GM18868 (cell line): ENCODE measurements around the gene HYAL4.
"Not testable (repeated sequence)": the region's sequence is repeated elsewhere in the genome, so short reads cannot be mapped to it uniquely, and the experiment has no call there.

Source experiments
- ATAC-seq: cut with Tn5 transposase; IDR thresholded peaks from one replicate; pipeline ENCODE4 v1.9.1; 2021; ENCODE audit warnings: mild to moderate bottlenecking, moderate library complexity; ENCODE audit not compliant: unreplicated experiment

The HYAL4 gene

DNA sequence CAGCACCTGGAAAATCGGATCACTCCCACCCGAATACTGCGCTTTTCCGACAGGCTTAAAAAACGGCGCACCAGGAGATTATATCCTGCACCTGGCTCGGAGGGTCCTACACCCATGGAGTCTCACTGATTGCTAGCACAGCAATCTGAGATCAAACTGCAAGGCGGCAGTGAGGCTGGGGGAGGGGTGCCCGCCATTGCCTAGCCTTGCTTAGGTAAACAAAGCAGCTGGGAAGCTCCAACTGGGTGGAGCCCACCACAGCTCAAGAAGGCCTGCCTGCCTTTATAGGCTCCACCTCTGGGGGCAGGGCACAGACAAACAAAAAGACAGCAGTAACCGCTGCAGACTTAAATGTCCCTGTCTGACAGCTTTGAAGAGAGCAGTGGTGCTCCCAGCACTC is 49.8 kb downstream of the HYAL4 start:
- not testable (repeated sequence) for ATAC-seq

DNA sequence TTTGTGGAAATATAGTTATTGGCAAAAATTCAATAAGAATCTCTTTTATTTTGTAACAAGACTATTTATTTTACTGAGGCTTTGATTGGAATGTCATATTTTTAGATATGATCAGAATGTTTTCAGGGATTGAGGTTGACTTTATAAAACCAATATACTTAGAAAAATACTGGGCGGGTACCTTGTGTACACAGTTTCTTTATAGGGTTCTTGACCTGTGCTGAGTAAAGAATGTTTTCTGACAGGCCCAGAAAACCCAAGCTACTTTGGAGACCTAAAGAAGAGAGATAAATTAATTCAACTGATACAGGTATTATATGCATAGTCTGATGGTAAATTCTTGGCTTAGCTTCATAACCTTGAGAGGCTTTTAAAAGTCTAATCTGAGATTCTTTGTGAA is 56.1 kb downstream of the HYAL4 start:
- no peak for ATAC-seq

DNA sequence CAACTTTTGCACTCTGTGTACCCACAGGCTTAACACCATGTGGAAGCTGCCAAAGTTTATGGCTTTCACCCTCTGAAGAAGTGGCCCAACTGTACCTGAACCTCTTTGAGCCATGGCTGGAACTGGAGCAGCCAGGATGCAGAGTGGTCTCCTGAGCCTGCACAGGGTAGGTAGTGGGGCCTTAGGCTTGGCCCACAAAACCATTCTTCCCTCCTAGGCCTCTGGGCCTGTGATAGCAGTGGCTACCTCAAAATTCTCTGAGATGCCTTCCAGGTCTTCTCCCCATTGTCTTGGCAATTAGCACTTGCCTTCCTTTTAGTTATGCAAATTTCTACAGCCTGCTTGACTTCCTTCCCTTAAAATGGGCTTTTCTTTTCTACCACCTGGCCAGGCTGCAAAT is 60.7 kb downstream of the HYAL4 start:
- no peak for ATAC-seq

DNA sequence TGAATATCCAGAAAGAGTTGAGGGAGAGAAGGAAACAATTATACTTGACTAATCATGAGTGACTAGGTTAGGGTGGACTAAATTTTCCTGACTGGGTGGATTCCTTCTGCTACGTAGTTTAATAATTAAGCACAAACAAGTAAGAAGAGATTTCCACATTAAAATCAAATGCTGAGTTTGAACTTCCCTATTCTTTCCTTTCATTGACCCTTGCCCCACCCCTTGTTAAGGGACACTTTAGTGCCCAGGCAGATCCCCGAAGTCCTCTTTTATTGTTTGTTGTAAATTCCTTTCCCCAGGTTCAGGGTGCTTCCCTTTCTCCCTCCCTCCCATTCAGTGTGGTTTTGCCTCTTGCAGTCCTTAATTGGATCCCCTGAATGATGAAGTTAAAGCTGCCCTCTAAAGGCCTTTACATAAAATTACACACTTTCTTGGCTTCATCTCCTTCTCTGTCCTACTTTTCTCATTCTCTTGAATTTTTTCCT is 71.3 kb downstream of the HYAL4 start:
- ATAC-seq: no peak

DNA sequence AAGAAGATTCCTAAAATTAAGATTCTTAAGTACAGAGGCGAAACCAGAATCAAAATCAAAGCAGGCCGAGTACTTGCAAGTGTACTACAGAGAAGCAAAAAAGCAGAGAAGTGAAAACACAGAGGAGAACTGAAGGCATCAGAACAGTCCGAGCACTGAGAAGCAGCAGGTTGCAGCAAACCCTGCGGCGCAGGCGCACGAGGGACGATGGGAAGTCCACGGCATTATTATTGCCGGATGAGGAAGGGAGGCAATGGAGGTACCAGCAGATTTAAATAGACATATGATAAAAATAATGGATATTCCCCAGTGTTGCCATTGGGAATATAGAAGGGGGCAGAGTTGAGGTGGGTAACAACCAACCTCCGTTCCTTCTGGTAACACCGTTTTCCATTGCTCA is 72.9 kb downstream of the HYAL4 start:
- ATAC-seq: no peak

DNA sequence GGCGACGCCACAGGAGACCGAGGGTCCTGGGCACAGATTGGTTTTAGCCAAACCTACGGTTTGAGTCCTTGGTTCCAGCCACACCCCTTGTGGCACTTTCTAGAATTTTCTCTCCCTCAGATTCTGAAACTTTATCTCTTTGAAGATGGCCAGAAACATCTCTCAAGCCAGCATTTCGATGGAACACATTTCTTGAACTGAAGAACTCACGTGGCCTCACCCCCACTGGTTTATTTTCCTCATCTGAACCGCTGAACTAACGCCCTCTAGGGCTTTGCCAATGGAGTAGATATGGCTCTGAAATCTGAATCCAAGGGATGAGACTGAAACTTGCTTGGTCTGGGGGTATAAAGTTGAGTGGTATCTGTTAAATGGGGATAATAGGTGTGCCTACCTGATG is 73.3 kb downstream of the HYAL4 start:
- ATAC-seq: no peak

DNA sequence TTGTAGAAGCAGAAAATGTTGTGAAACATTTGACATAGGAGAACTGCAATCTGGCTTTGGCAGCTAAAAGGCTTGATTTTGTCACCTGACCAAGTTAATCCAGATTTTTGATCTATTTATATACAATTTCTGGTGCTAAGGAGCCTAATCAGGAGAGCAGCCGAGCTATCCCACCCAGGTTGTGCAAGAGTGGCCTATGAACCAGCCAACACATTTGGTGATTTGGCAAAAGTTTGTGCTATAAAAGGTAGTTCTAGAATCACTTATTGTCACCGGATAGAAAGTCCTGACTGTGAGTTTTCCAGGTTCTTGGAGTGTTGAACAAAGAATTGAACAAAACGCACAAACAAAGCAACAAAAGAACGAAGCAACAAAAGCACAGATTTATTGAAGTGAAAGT is 78.6 kb downstream of the HYAL4 start:
- ATAC-seq: no peak

DNA sequence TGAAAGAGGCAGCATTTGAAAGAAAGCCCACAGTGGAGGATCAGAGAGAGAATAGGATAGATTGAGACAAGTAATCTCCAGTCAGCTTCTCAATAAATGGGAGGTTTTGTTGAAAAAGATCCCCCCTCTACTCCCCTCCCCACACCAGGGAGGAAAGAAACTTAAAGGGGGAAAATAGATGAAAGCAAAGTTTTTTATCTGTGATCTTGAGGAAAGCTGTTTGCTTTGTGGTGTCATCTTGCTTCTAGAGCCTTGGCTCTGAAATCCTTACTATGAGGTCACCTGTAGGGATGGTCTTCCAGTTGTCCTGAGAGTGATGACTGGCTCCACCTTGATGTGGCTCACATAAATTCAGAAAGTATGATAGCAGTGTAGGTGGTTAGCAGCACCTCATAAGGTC is 80.0 kb downstream of the HYAL4 start, which contains the start of gene SPAM1:
TSS of gene SPAM1 (plus strand) at position 301 of the 400 bp plus-strand sequence. CDS start 28,330 bp downstream, outside the sequence.
- no peak for ATAC-seq
